ENCODE results near the gene PCGF3. TPM values are rescaled to one million over a fixed set of nuclear protein-coding genes. Genes with fewer than 3 reads are reported as not detected.

Gene PCGF3
- polyA plus RNA-seq, 1 experiment = 37.2 TPM

GRCh38 chr4:661881-662761, 43.5 kb upstream of the PCGF3 start:
- POLR2A ChIA-PET = no interaction called here
- no peak for DNase-seq (ENCODE audit: low read depth, low spot score)
- no peak overlapping the region for H3K27ac ChIP-seq (ENCODE audit: low read depth, low read length)
- CTCF ChIA-PET = no interaction called here
- peaks cover 60% of the 10 kb centered on the region for H3K9me3 ChIP-seq (ENCODE audit: control insufficient read depth, insufficient read depth, low read length)
- no peak for TF ChIP-seq CTCF (IDR thresholded peaks at IDR 0.05; ENCODE audit: low read depth, low read length)
- H3K27me3 ChIP-seq (ENCODE audit: control insufficient read depth, insufficient read depth, low read length) = peaks cover 9% of the 10 kb centered on the region
- no peak overlapping the region for H3K4me3 ChIP-seq (ENCODE audit: low read depth, low read length)

- 0 out of 2 replicates have a peak overlapping the region, but pooled peaks have one; percentile 45 for H3K4me3 ChIP-seq (ENCODE audit: low read depth, low read length)
- CTCF ChIA-PET = no interaction called here
- H3K27me3 ChIP-seq (ENCODE audit: control insufficient read depth, insufficient read depth, low read length) = peaks cover 9% of the 10 kb centered on the region
- peaks cover 51% of the 10 kb centered on the region for H3K9me3 ChIP-seq (ENCODE audit: control insufficient read depth, insufficient read depth, low read length)
- TF ChIP-seq CTCF (IDR thresholded peaks at IDR 0.05; ENCODE audit: low read depth, low read length) = no peak
- no peak for DNase-seq (ENCODE audit: low read depth, low spot score)
- POLR2A ChIA-PET = no interaction called here
- H3K27ac ChIP-seq (ENCODE audit: low read depth, low read length) = no peak overlapping the region
These were observed 42.6 kb upstream of the PCGF3 start for GRCh38 chr4:663046-663437.

GRCh38 chr4:663438-664428, 41.9 kb upstream of the PCGF3 start:
- peaks cover 44% of the 10 kb centered on the region for H3K9me3 ChIP-seq (ENCODE audit: control insufficient read depth, insufficient read depth, low read length)
- no peak overlapping the region for H3K27ac ChIP-seq (ENCODE audit: low read depth, low read length)
- no peak for DNase-seq (ENCODE audit: low read depth, low spot score)
- TF ChIP-seq CTCF (IDR thresholded peaks at IDR 0.05; ENCODE audit: low read depth, low read length) = no peak
- peak overlapping the region; percentile 45 for H3K4me3 ChIP-seq (ENCODE audit: low read depth, low read length)
- H3K27me3 ChIP-seq (ENCODE audit: control insufficient read depth, insufficient read depth, low read length) = peaks cover 9% of the 10 kb centered on the region
- POLR2A ChIA-PET = interaction anchor here (1.1 kb wide), 1 partner anchor 11 kb away, joined by 3 read pairs; the partner anchor contains the start of genes ATP5ME and MYL5
- CTCF ChIA-PET = no interaction called here

GRCh38 chr4:664713-665231, 40.9 kb upstream of the PCGF3 start:
- DNase-seq (ENCODE audit: low read depth, low spot score) = no peak
- no peak overlapping the region for H3K4me3 ChIP-seq (ENCODE audit: low read depth, low read length)
- peaks cover 9% of the 10 kb centered on the region for H3K27me3 ChIP-seq (ENCODE audit: control insufficient read depth, insufficient read depth, low read length)
- no peak overlapping the region for H3K27ac ChIP-seq (ENCODE audit: low read depth, low read length)
- POLR2A ChIA-PET = interaction anchor here (0.6 to 1.1 kb wide), 2 partner anchors 9 to 22 kb away, joined by 3 read pairs; partner anchors contain the start of genes ATP5ME and MYL5
- peaks cover 35% of the 10 kb centered on the region for H3K9me3 ChIP-seq (ENCODE audit: control insufficient read depth, insufficient read depth, low read length)
- no peak for TF ChIP-seq CTCF (IDR thresholded peaks at IDR 0.05; ENCODE audit: low read depth, low read length)
- CTCF ChIA-PET = interaction anchor here (1.0 kb wide), 1 partner anchor 9 kb away, joined by 3 read pairs; the partner anchor contains the start of gene ATP5ME

Data from AG04450 (cell line).